GM12891 (cell line): ENCODE measurements around the gene TBX1.

ENCODE experiments used
- POLR2A ChIP-seq: IDR thresholded peaks from 2 replicates; pipeline ENCODE4 v1.6.1; 2011; ENCODE audit warnings: low read depth, low read length, control low read depth
- POLR2AphosphoS5 ChIP-seq: IDR thresholded peaks from 2 replicates; pipeline ENCODE4 v1.6.1; 2011; ENCODE audit warnings: low read depth, low read length, control low read depth

- TF ChIP-seq POLR2A: no peak
- TF ChIP-seq POLR2AphosphoS5: no peak
Measured at GRCh38 chr22:19719488-19720021, 41.0 kb upstream of the TBX1 start.
